Embryonic facial prominence (tissue), 1 donor: ENCODE results near the gene ZFPL1.

Experiments used
- DNase-seq: peaks from one replicate; pipeline ENCODE4 v3.0.0-alpha.2; 2016; ENCODE audit errors: extremely low spot score

ZFPL1 gene

GRCh38 chr11:65090628-65091027, 6.6 kb downstream of the ZFPL1 start:
- no peak for DNase-seq

- no peak for DNase-seq
Observed at GRCh38 chr11:65095427-65095826, 11.4 kb downstream of the ZFPL1 start.

DNA sequence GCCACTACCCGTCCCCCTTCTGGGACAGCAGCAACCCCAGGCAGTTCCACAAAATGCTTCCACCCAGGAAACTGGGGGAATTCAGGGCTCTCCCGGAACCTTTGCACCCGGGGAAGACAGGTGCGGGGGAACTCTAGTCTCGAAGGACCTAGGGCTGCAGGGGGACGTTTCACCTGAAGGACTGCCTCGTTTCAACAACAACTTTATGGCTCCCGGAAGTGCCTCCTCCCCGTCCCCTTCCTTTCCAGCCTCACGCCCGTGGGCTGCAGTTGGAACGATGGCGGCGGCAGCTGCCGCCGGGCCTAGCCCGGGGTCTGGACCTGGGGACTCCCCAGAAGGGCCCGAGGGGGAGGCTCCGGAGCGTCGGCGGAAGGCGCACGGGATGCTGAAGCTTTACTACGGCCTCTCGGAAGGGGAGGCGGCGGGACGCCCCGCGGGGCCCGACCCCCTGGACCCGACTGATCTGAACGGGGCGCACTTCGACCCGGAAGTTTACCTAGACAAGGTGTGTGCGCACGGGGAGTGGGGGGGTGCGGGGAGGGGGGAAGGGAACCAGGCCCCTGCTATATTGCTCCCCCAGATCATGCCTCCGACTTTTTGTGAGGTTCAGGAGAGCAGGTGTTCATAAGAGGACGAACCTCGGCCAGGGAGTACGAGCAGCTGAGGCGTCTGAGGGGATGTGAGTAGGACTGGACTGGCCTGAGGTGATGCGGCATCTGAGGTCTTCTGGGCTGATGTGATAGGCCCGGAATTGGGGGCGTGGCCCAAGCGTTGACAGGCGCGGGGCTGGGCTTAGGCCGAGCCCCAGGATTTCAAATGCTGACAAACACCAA, 12.2 kb downstream of the ZFPL1 start, which contains the start of gene VPS51:
TSS of gene VPS51 (plus strand) at position 241 of the 833 bp plus-strand sequence. CDS start at position 278, 37 bp downstream.
- DNase-seq: peak; percentile 90

DNA sequence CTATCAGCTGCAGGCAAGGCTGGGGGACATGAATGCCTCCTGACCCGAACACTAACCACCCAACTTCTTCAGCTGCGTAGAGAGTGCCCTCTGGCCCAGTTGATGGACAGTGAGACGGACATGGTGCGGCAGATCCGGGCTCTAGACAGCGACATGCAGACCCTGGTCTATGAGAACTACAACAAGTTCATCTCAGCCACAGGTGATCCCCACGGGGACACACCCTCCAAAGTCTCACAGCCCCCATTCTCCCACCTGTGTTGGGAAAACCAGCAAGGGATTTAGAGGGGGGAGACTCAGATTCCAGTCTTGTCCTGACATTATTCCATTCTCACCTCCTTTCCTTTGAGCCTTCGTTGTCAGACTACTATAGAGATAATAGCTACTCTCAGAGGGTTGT, 12.9 kb downstream of the ZFPL1 start:
- DNase-seq: no peak

GRCh38 chr11:65100674-65101350, 16.8 kb downstream of the ZFPL1 start:
- DNase-seq: no peak

- no peak for DNase-seq
Observed at GRCh38 chr11:65102142-65103095, 18.4 kb downstream of the ZFPL1 start.

DNA sequence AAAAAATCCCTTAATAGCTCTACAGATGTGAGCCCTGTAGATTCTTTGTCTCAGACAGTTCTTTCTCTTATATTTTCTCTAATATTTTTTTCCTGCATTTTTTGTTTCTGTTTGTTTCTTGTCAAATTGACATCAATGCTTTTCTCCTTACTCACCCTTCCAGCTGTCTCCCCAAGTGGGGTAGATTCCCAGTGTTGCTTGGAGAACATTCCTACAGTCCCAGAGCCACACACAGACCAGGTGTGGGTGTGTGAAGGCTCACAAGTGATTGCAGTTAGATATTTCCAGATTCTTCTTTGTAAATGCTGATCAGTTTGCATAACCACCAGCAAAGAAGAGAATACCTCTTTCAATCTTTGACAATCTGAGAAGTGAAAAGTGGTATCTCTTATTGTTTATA, 19.5 kb downstream of the ZFPL1 start:
- DNase-seq: no peak

DNA sequence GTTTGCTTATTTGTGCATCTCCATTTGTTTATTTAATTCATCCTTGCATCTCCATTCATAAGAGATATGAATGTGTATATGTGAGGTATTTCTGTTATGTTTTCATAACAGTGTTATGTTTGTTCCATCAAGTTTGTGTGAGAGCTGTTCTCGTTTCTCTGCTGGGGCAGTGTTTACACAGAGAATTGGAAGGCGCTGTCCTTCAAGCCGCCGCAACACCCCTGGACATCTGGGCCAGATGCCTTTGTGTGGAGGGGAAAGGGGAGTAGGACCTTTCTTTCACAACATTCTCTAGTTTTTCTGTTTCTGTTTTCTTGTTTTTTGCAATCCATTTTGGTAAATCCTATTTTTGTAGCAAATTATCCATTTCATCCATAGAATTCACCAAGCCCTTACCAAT, 20.6 kb downstream of the ZFPL1 start:
- no peak for DNase-seq

DNA sequence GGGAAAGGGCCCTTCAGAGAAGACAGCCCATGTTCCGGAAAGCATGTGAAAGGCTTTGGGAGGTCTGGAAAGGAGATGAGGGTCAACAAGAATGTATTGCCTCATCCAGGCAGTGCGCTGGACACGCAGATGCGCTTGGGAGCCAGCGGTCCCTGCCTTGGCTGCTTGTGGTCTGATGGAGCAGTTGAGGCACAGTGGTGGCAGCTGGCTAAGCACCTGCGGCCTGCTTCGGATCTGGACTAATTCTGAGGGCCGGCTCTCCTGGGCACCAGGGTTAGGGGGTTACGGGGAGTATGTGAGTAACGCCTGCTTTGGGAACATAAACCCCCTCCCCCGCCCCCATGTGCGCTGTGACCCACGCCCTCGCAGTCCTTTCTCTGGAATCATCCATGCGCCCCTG, 23.1 kb downstream of the ZFPL1 start:
- no peak for DNase-seq

DNA sequence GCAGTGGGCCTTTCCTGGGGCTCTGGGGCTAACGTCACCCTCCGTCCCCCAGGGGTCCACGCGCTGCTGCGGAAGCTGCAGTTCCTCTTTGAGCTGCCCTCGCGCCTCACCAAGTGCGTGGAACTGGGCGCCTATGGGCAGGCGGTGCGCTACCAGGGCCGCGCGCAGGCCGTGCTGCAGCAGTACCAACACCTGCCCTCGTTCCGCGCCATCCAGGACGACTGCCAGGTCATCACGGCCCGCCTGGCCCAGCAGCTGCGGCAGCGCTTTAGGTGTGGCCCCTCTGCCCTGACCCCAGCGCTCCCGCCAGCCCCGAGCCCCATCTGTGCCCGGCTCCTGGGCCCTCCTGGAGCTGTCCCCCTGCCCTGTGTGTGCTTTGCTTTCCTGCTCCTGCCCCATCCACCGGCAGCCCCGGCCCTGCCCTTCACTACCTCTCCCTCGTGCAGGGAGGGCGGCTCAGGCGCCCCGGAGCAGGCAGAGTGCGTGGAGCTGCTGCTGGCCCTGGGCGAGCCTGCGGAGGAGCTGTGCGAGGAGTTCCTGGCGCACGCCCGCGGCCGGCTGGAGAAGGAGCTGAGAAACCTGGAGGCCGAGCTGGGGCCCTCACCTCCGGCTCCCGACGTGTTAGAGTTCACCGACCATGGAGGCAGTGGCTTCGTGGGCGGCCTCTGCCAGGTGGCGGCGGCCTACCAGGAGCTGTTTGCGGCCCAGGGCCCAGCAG, 23.9 kb downstream of the ZFPL1 start:
- DNase-seq: no peak

GRCh38 chr11:65108469-65109123, 24.6 kb downstream of the ZFPL1 start:
- no peak for DNase-seq

DNA sequence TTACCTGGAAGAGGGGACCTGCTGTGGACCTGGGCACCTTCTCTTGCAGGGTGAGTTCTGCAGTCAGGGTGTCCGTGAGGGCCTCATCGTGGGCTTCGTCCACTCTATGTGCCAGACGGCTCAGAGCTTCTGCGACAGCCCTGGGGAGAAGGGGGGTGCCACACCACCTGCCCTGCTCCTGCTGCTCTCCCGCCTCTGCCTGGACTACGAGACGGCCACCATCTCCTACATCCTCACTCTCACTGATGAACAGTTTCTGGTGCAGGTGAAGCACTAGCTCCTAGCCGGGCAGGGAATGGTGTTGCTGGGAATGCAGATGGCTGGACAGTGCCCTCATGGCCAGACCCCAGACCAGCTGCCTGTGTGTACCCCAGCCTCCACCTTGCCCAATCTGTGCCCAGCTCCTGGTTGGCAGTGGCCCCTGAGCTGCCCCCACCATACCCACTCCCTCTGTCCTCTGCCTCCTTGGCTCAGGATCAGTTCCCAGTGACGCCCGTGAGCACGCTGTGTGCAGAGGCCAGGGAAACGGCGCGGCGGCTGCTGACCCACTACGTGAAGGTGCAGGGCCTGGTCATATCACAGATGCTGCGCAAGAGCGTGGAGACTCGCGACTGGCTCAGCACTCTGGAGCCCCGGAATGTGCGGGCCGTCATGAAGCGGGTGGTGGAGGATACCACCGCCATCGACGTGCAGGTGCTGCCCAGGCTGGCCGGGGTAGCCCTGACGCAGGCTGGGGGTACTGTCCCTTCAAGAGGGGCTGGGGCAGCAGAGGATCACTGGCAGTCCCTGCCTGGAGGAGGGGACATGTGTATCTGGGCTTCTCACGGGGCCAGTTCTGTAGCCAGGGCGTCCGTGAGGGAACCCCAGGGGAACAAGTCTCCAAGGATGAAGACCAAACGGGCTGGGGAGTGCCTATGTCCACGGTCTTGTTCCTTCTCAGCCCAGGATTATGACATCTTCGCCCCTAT, 25.5 kb downstream of the ZFPL1 start:
- no peak for DNase-seq

DNA sequence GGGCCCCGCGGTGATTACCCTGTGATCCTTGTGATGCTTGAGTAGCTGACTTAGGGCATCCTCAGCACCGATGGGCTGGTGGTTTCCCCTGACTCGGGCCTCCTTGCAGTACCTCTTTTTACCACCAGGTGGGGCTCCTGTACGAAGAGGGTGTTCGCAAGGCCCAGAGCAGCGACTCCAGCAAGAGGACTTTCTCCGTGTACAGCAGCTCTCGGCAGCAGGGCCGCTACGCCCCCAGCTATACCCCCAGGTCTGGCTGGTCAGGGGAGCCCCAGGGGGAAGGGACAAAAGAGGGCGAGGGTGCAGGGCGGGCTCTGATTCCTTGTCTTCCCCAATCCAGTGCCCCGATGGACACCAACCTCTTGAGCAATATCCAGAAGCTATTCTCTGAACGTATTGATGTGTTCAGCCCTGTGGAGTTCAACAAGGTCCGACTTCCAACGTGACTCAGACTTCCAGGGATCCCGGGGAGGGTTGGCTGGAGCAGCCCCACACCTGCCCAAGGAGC, 26.4 kb downstream of the ZFPL1 start:
- peak; percentile 66 for DNase-seq

GRCh38 chr11:65111159-65111743, 27.2 kb downstream of the ZFPL1 start:
- DNase-seq: no peak

GRCh38 chr11:65111744-65112545, 27.9 kb downstream of the ZFPL1 start, which contains the start of gene TM7SF2:
Gene TM7SF2, plus strand, starts transcription at chr11:65111872. Its CDS starts 144 bp downstream, at chr11:65112016.
- DNase-seq: no peak

GRCh38 chr11:65112546-65113360, 28.7 kb downstream of the ZFPL1 start:
- DNase-seq: no peak

DNA sequence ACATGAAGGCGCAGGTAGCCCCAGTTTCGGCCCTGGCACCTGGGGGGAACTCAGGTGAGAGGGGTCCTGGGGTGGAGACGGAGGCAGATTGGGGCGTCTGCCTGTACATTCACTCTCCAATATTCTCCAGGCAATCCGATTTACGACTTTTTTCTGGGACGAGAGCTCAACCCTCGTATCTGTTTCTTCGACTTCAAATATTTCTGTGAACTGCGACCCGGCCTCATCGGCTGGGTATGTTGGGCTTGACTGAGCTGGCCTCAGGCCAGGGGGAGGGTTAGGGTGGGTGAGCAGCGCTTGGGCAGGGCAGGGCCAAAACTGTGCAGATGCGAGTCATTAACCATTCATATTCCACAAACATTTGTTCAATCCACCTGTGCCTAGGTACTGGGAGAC, 29.3 kb downstream of the ZFPL1 start:
- no peak for DNase-seq
